NCI-H2171 treated with DMSO at 0.1 percent for 48 hours (cell line): ENCODE results near the gene HM13.
"Not testable (repeated sequence)": the region's sequence is repeated elsewhere in the genome, so short reads cannot be mapped to it uniquely, and the experiment has no call there.

Experiments
- DNase-seq: peaks from one replicate; lab custom pipeline; 2025; lab: John Stamatoyannopoulos, UW

Gene HM13

GRCh38 chr20:31542963-31543362 lies 28.7 kb downstream of the HM13 start:
- no peak for DNase-seq

DNA sequence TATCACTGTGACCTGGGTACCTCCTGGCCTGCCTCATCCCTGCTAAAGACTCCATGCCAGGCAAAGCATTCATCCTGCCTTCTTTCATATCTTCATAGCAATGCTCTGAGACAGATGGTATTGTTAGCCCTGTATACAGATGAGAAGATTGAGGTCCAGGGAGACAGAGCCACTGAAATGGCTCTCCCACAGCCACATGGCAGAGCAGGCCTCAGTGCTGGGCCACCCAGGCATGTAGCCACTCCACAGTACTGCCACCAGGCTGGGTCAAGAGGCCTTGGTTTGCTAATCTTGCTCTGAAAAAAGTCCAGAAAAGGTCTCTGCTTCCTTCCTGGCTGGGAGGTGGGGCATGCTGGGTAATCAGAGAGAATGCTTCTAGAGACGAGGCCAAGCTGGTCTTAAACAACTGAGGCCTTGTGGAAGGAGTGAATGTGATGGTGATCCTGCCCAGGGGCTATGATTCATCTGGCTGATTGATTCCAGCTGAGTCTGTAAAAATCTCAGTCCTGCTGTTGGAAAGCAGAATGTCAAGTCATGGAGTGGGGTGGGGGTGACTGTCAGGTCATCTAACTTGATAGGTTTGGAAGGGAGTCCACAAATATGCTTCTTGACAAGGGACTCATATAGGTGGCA lies 29.8 kb downstream of the HM13 start:
- no peak for DNase-seq

DNA sequence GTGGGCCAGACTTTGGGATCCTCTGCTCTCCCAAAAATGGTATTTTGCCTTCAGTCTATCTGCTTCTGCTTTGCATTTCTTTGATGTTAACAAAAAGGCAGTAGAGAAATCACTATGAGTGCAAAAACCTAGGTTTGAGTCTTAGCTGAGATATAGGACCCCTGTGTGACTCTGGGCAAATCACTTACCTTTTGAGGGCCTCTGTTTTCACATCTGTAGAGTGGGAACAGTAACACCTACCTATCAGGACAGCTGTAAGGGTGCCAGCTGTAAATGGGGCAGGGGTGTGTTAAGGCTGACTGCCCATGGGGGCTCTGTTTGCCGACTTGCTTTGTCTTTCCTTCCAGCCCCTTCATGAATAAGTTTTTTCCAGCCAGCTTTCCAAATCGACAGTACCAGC lies 30.4 kb downstream of the HM13 start:
- no peak for DNase-seq

- DNase-seq: not testable (repeated sequence)
Measured at GRCh38 chr20:31545621-31546040, 31.4 kb downstream of the HM13 start.

DNA sequence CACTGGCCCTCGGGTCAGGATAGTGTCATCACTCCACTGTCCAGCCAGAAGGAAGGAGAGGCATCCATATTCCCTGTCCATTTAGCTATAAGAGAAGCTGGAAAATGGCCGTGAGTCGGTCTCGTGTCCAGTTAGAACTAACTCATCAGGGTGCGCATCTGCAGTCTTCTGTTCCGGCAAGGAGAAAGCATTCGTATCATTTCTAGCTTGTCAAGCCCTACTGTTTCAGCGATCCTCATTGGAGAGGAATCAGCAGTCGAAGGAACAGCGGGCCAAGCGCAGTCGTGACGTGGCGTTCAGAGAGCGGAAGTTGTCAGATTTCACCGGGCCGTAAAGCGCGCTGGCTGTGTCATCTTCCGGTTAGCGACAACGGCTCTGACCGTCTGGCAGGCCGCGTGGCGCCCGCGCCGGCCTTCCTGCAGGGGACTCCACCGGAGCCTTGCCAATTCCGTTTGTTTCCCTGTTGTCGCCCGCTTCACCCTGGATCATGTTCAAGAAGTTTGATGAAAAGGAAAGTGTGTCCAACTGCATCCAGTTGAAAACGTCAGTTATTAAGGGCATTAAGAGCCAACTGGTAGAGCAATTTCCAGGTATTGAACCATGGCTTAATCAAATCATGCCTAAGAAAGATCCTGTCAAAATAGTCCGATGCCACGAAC lies 32.9 kb downstream of the HM13 start:
- peak; percentile 91 for DNase-seq

- DNase-seq: no peak
Measured at GRCh38 chr20:31547720-31548298, 33.6 kb downstream of the HM13 start.

GRCh38 chr20:31548820-31549512 lies 34.7 kb downstream of the HM13 start:
- no peak for DNase-seq

- DNase-seq: no peak
Measured at GRCh38 chr20:31549513-31549880, 35.3 kb downstream of the HM13 start.

GRCh38 chr20:31550099-31550498 lies 35.9 kb downstream of the HM13 start:
- DNase-seq: no peak

GRCh38 chr20:31551163-31552081 lies 37.2 kb downstream of the HM13 start:
- DNase-seq: no peak

GRCh38 chr20:31555203-31555775 lies 41.0 kb downstream of the HM13 start:
- DNase-seq: peak; percentile 68

DNA sequence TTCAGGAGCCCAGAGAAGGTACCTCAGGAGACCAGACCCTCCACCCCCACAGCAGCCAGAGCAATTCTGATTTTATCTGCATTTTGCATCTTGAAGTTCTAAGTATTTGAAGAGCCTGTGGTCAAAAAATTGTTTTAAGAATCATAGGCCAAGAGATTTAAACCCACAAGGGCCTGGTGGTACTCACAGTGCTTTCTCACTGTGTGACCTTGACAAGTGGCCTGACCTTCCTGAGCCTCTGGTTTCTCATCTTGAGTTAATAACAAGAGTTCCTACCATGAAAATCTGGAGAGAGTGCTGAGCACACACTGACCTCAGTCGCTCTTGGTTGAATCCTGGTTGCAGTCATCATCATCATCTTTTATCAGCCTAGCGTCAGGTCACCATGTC lies 45.5 kb downstream of the HM13 start:
- DNase-seq: no peak

DNA sequence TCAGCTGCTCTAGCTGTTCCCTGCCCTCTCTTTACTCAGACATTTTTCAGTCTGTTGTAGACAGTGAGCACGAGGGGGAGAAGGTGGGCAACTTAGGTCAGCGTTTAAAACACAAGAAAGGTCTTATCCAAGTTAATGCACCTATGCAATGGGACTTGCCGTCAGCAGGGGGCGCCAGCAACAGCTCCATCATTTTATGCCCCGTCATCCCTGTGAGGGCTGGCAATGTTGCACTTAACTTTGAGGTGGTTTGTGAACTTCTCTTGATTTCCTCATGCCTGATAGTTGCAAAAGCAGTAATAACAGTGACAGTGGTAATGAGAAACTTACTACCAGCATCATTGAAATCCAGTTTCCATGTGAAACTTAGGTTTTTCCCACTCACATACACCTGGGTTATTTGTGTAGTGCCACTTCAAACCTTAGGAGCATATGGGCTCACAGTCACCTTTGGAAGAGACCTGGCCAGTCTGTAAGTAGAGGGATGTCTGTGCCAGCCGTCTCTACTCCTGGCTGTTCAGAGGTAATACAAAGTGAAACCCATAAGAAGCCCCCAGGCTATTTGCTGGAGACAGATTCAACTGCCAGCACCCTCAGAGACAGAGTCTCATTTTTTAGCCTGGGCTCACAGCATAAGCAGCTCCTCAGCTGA lies 46.0 kb downstream of the HM13 start:
- peak; percentile 63 for DNase-seq

- no peak for DNase-seq
Measured at GRCh38 chr20:31560746-31561598, 46.7 kb downstream of the HM13 start.

DNA sequence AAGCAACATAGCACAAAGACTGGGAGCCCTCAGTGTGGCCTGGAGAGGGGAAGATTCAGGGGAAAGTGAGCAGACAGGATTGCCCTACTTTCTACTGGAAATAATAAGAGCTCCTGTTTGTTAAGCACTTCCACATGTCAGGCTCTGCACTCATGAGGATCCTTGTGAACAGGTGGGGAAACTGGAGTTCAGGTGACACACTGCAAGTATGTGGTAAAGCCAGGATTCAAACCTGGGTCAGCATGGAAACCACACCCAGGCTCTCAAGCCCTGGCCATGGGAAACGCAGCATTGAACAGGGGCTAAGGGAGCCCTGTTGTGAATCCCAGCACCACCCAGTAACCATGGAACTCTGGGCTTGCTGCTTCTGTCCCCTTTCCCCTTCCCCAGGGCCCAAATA lies 48.0 kb downstream of the HM13 start:
- peak; percentile 25 for DNase-seq

GRCh38 chr20:31564284-31564683 lies 50.0 kb downstream of the HM13 start:
- no peak for DNase-seq

GRCh38 chr20:31565699-31566318 lies 51.6 kb downstream of the HM13 start:
- DNase-seq: no peak

- DNase-seq: no peak
Measured at GRCh38 chr20:31566319-31566657, 52.0 kb downstream of the HM13 start.

- DNase-seq: peak; percentile 93
Measured at GRCh38 chr20:31566658-31567379, 52.6 kb downstream of the HM13 start.
